Liver (tissue), 3 donors: Measurements from ENCODE around the gene GALR1.

Experiments used
- CTCF ChIP-seq: fragments of 150-350 bp; IDR thresholded peaks from 2 replicates; pipeline ENCODE4 v1.5.1; 2017; ENCODE audit warnings: improper control_type of control experiment, low read depth, low read length; ENCODE audit not compliant: missing input control
- GABPA ChIP-seq, 2 donors: IDR thresholded peaks in 1 of 2; conservative IDR thresholded peaks in 1 of 2; 2 replicates each; pipeline ENCODE4 v1.6.1; 2016; ENCODE audit warnings: antibody characterized with exemption in 2 of 2, mild to moderate bottlenecking in 1 of 2, moderate library complexity in 1 of 2
- RAD21 ChIP-seq, 2 donors: IDR thresholded peaks; 2 replicates each; pipeline ENCODE4 v1.6.1; 2016; ENCODE audit warnings: antibody characterized with exemption in 2 of 2, mild to moderate bottlenecking in 2 of 2
- REST ChIP-seq: IDR thresholded peaks from 2 replicates; pipeline ENCODE4 v1.6.1; 2016; ENCODE audit warnings: antibody characterized with exemption, mild to moderate bottlenecking
- ZBTB33 ChIP-seq: IDR thresholded peaks from 2 replicates; pipeline ENCODE4 v1.6.1; 2016; ENCODE audit warnings: antibody characterized with exemption
- TF ChIP-seq, protein P1 (sequence below): IDR thresholded peaks from 2 replicates; pipeline ENCODE4 v1.6.1; 2016; ENCODE audit warnings: antibody characterized with exemption
- donor health status: healthy.
- donor health status: healthy.

DNA sequence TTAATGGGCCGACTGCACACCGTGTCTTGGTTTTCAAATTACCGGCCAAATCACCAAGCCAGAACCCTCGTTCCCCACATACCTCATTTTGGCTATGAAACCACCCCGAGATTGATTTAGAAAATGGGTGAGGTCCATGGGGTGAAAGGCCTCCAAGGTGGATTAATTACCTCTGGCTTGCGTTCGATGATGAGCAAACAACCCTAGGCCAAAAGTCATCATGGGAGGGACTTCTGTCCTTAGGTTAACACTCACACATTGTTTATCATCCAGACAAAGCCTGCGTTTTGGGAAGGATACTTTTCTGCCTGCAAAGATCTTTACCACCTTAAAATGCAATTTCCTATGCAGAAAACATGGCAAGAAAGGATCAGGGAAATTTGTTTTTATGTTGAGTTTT lies 48.5 kb downstream of the GALR1 start:
- TF ChIP-seq, protein P1, sequence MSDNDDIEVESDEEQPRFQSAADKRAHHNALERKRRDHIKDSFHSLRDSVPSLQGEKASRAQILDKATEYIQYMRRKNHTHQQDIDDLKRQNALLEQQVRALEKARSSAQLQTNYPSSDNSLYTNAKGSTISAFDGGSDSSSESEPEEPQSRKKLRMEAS: no peak
- TF ChIP-seq CTCF: no peak
- no peak for TF ChIP-seq RAD21 (IDR thresholded peaks at IDR 0.05)
- TF ChIP-seq GABPA (IDR thresholded peaks at IDR 0.05 in 1 of 2, conservative IDR thresholded peaks at IDR 0.05 in 1 of 2): no peak
- no peak for TF ChIP-seq REST
- no peak for TF ChIP-seq ZBTB33
